Measurements from ENCODE around the gene GABPA.

DNA sequence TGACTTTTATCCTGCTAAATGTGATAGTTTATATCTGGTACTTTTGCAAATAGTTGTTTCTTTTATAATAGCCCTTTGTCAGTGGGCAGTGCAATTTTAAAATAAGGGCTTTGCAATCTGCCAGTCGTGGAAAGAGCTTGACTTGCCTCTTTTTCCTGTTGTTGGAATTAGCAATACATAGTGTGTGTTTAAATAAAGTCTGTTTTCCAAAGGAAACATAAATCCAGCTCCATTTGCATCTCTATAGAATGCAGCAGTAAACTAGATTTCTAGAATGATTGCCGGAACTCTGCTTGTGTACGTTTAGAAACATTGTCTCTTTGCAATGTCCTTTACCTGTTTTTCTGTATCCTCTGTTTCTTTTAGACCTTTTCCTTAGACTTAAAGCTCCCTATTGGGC, 33.1 kb downstream of the GABPA start:
- TF ChIP-seq EP300 (IDR thresholded peaks at IDR 0.05) = no peak
- TF ChIP-seq, protein P1, sequence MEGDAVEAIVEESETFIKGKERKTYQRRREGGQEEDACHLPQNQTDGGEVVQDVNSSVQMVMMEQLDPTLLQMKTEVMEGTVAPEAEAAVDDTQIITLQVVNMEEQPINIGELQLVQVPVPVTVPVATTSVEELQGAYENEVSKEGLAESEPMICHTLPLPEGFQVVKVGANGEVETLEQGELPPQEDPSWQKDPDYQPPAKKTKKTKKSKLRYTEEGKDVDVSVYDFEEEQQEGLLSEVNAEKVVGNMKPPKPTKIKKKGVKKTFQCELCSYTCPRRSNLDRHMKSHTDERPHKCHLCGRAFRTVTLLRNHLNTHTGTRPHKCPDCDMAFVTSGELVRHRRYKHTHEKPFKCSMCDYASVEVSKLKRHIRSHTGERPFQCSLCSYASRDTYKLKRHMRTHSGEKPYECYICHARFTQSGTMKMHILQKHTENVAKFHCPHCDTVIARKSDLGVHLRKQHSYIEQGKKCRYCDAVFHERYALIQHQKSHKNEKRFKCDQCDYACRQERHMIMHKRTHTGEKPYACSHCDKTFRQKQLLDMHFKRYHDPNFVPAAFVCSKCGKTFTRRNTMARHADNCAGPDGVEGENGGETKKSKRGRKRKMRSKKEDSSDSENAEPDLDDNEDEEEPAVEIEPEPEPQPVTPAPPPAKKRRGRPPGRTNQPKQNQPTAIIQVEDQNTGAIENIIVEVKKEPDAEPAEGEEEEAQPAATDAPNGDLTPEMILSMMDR (IDR thresholded peaks at IDR 0.05) = no peak
